ENCODE results near the gene RABEP1.

Gene RABEP1

DNA sequence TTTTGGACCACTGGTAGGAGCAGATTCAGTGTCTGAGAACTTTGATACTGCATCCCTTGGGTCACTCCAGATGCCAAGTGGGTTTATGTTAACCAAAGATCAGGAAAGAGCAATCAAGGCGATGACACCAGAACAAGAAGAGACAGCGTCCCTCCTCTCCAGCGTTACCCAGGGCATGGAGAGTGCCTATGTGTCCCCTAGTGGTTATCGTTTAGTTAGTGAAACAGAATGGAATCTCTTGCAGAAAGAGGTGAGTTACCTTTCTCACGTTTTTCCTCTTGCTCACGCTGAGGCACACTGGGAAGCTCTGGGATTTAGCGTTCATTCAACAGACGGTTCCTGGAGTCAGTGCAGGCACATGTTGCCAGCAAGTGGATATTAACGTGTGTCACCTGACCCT, 79.3 kb downstream of the RABEP1 start:
- H3K9me3 Mint-ChIP-seq = no peaks in the 10 kb centered on the region
- CTCF ChIA-PET = no interaction called here
- H3K4me3 Mint-ChIP-seq = no peak overlapping the region
- peaks cover 31% of the 10 kb centered on the region for H3K36me3 Mint-ChIP-seq
- no peaks in the 10 kb centered on the region for H3K27me3 Mint-ChIP-seq
- no peak overlapping the region for H3K27ac Mint-ChIP-seq
- H3K4me1 Mint-ChIP-seq = no peaks in the 10 kb centered on the region
- DNase-seq = no peak

GRCh38 chr17:5362162-5362811, 80.2 kb downstream of the RABEP1 start:
- H3K36me3 Mint-ChIP-seq = peaks cover 31% of the 10 kb centered on the region
- no peak overlapping the region for H3K27ac Mint-ChIP-seq
- no peaks in the 10 kb centered on the region for H3K4me1 Mint-ChIP-seq
- no peaks in the 10 kb centered on the region for H3K27me3 Mint-ChIP-seq
- no peaks in the 10 kb centered on the region for H3K9me3 Mint-ChIP-seq
- no peak for DNase-seq
- no peak overlapping the region for H3K4me3 Mint-ChIP-seq
- CTCF ChIA-PET = interaction anchor here (0.6 to 0.8 kb wide), 3 partner anchors 26 to 120 kb away, joined by 3 to 4 read pairs (median 3); no protein-coding TSS in a partner anchor

DNA sequence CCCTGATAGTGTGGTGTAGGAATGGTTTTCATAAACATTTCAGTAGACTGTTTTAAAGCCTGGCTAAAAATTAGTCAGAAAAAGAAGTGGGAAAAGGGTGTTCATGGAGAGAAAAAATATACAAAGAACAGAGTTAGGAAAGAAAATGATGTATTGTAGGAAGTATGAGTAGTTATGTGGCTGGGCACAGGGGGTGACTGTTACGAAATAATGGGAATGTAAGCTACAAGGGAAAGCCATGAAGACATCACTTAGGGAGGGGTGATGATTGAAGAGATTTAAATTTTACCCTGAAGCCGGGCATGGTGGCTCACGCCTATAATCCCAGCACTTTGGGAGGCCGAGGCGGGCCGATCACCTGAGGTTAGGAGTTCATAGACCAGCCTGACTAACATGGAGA, 82.1 kb downstream of the RABEP1 start:
- H3K9me3 Mint-ChIP-seq = no peaks in the 10 kb centered on the region
- peaks cover 36% of the 10 kb centered on the region for H3K36me3 Mint-ChIP-seq
- DNase-seq = no peak
- CTCF ChIA-PET = no interaction called here
- no peak overlapping the region for H3K4me3 Mint-ChIP-seq
- H3K4me1 Mint-ChIP-seq = no peaks in the 10 kb centered on the region
- no peak overlapping the region for H3K27ac Mint-ChIP-seq
- H3K27me3 Mint-ChIP-seq = no peaks in the 10 kb centered on the region

GRCh38 chr17:5364696-5365095, 82.6 kb downstream of the RABEP1 start:
- no peak for DNase-seq
- Mint-ChIP-seq H3K9me3 (no peaks in the 10 kb centered on the region), H3K27ac (no peak overlapping the region), H3K4me3 (no peak overlapping the region), H3K4me1 (no peaks in the 10 kb centered on the region), H3K27me3 (no peaks in the 10 kb centered on the region), H3K36me3 (peaks cover 36% of the 10 kb centered on the region)
- CTCF ChIA-PET = no interaction called here

GRCh38 chr17:5365831-5366230, 83.7 kb downstream of the RABEP1 start:
- H3K27me3 Mint-ChIP-seq = no peaks in the 10 kb centered on the region
- H3K36me3 Mint-ChIP-seq = peaks cover 36% of the 10 kb centered on the region
- H3K4me3 Mint-ChIP-seq = no peak overlapping the region
- no peaks in the 10 kb centered on the region for H3K4me1 Mint-ChIP-seq
- CTCF ChIA-PET = no interaction called here
- no peak for DNase-seq
- no peaks in the 10 kb centered on the region for H3K9me3 Mint-ChIP-seq
- no peak overlapping the region for H3K27ac Mint-ChIP-seq

DNA sequence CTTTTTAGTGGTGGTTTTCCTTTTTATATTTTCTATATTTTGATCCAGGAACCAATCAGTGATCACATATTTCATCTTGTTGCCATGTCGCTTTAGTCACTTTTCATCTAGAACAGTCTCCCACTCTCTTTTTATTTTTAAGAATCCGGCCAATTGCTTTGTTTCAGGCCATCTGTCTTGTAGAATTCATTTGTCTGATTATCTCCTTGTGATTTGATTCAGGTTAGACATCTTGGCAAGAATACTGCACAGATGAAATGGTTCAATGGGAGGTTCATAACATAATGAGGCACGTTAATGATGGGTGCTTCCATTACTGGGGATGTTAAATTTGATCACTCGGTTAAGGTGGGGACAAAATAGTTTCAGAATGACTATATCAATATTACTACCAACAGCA, 88.3 kb downstream of the RABEP1 start:
- Mint-ChIP-seq H3K36me3 (peaks cover 34% of the 10 kb centered on the region), H3K4me1 (no peaks in the 10 kb centered on the region), H3K9me3 (no peaks in the 10 kb centered on the region), H3K4me3 (no peak overlapping the region), H3K27ac (no peak overlapping the region), H3K27me3 (no peaks in the 10 kb centered on the region)
- no peak for DNase-seq
- CTCF ChIA-PET = no interaction called here

GRCh38 chr17:5373112-5373511, 91.0 kb downstream of the RABEP1 start:
- Mint-ChIP-seq H3K36me3 (peaks cover 40% of the 10 kb centered on the region), H3K27me3 (no peaks in the 10 kb centered on the region)
- CTCF ChIA-PET = no interaction called here

GRCh38 chr17:5378566-5379207, 96.6 kb downstream of the RABEP1 start:
- no peaks in the 10 kb centered on the region for H3K9me3 Mint-ChIP-seq
- no peaks in the 10 kb centered on the region for H3K27me3 Mint-ChIP-seq
- H3K4me3 Mint-ChIP-seq = no peak overlapping the region
- H3K36me3 Mint-ChIP-seq = peaks cover 65% of the 10 kb centered on the region
- CTCF ChIA-PET = no interaction called here
- no peaks in the 10 kb centered on the region for H3K4me1 Mint-ChIP-seq
- DNase-seq = no peak
- peak overlapping the region; percentile 26 for H3K27ac Mint-ChIP-seq

More at GRCh38 chr17:5373112-5373511, 91.0 kb downstream of the RABEP1 start:
- no peak for DNase-seq
- Mint-ChIP-seq H3K4me1 (no peaks in the 10 kb centered on the region), H3K4me3 (no peak overlapping the region), H3K9me3 (no peaks in the 10 kb centered on the region), H3K27ac (no peak overlapping the region)

- Mint-ChIP-seq H3K9me3 (no peaks in the 10 kb centered on the region), H3K4me1 (no peaks in the 10 kb centered on the region), H3K27ac (no peak overlapping the region), H3K27me3 (no peaks in the 10 kb centered on the region), H3K4me3 (no peak overlapping the region), H3K36me3 (peaks cover 68% of the 10 kb centered on the region)
- CTCF ChIA-PET = no interaction called here
- no peak for DNase-seq
Measured at GRCh38 chr17:5379351-5380107, 97.4 kb downstream of the RABEP1 start.

DNA sequence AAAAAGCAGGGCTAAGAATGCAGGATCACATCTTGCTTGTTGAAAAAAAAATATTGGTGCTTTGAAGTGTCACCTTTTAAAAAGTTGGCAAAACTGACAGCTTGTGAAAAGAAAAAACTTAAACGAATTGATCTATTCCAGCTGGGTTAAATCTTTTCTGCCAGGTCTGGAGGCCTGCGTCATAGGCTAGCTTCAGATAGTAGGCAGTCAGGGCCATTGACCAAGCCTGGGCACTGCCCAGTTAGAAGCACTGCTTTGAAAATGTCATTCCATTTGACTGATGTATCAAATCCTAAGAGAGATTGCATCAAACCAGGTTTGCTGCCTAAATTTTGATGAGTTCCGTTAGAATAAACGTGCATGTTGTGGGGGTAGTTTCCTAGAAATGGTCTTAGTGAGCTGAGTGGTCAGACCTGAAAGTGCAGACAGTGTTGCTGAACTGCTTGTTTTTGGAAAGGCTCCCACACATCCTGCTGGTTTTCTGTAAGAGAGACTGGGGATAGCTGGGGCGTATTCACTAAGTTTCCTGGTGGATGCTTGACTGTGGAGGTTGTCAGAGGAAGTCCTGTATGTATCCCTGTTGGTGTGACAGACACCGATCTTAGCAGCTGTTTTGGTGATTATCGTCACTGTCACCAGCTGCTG, 98.5 kb downstream of the RABEP1 start:
- no peak overlapping the region for H3K4me3 Mint-ChIP-seq
- H3K36me3 Mint-ChIP-seq = peaks cover 71% of the 10 kb centered on the region
- no peaks in the 10 kb centered on the region for H3K27me3 Mint-ChIP-seq
- CTCF ChIA-PET = interaction anchor here (0.5 to 1.3 kb wide), 2 partner anchors 58 to 81 kb away, joined by 3 to 4 read pairs; partner anchors contain the start of gene C1QBP
- no peak for DNase-seq
- H3K9me3 Mint-ChIP-seq = no peaks in the 10 kb centered on the region
- H3K27ac Mint-ChIP-seq = no peak overlapping the region
- H3K4me1 Mint-ChIP-seq = no peaks in the 10 kb centered on the region

DNA sequence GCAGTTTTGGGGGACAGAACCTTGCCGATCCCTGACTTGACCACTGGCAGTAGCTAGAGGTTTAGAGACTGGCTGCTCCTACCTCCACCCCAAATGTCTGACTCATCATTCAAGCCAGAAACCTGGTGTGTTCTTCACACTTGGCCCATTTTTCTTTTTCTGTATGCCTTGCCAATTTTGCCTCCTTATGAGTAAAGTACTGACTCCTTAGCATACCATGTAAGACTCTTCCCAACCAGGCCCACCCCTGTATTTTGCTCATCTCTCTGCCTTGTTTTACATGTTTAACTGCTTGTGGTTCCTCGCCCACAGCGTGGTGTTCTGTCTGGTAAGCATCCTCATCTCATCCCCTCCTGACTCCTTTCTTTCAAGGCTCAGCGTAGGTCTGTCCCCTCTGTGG, 99.5 kb downstream of the RABEP1 start:
- Mint-ChIP-seq H3K4me3 (no peak overlapping the region), H3K27me3 (no peaks in the 10 kb centered on the region), H3K27ac (peak overlapping the region; percentile 0), H3K36me3 (peaks cover 74% of the 10 kb centered on the region), H3K9me3 (no peaks in the 10 kb centered on the region), H3K4me1 (no peaks in the 10 kb centered on the region)
- no peak for DNase-seq
- CTCF ChIA-PET = interaction anchor here (0.5 to 0.6 kb wide), 2 partner anchors 9 to 82 kb away, joined by 3 read pairs; no protein-coding TSS in a partner anchor

- peaks cover 8% of the 10 kb centered on the region for H3K4me1 Mint-ChIP-seq
- H3K27me3 Mint-ChIP-seq = no peaks in the 10 kb centered on the region
- peaks cover 67% of the 10 kb centered on the region for H3K36me3 Mint-ChIP-seq
- CTCF ChIA-PET = interaction anchor here (2.0 kb wide), 1 partner anchor 48 kb away, joined by 7 read pairs; the partner anchor contains the start of gene C1QBP
- H3K9me3 Mint-ChIP-seq = no peaks in the 10 kb centered on the region
- H3K4me3 Mint-ChIP-seq = no peak overlapping the region
- no peak overlapping the region for H3K27ac Mint-ChIP-seq
- DNase-seq = no peak
Measured at GRCh38 chr17:5391678-5392077, 109.6 kb downstream of the RABEP1 start.

DNA sequence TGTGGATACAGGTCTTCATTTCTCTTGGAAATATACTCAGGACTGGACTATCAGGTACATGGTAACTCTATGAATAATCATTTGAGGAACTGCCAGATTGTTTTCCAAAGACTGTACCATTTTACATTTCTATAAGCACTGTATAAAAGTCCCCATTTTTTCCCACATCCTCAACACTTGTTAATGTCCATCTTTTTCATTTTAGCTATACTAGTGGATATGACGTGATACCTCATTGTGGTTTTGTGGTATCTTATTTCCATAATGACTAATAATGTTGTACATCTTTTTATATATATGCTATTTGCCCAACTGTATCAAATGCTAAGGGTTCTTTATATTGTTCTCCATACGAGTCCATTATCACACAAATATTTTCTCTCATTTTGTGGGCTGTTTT, 114.5 kb downstream of the RABEP1 start:
- Mint-ChIP-seq H3K36me3 (peaks cover 59% of the 10 kb centered on the region), H3K9me3 (no peaks in the 10 kb centered on the region), H3K4me1 (no peaks in the 10 kb centered on the region), H3K27ac (no peak overlapping the region), H3K27me3 (no peaks in the 10 kb centered on the region), H3K4me3 (no peak overlapping the region)
- CTCF ChIA-PET = no interaction called here
- no peak for DNase-seq

- H3K27ac Mint-ChIP-seq = no peak overlapping the region
- CTCF ChIA-PET = no interaction called here
- no peak overlapping the region for H3K4me3 Mint-ChIP-seq
- DNase-seq = no peak
- H3K27me3 Mint-ChIP-seq = no peaks in the 10 kb centered on the region
- H3K4me1 Mint-ChIP-seq = no peaks in the 10 kb centered on the region
- H3K9me3 Mint-ChIP-seq = no peaks in the 10 kb centered on the region
- H3K36me3 Mint-ChIP-seq = peaks cover 54% of the 10 kb centered on the region
Measured at GRCh38 chr17:5399767-5400166, 117.7 kb downstream of the RABEP1 start.

Data from activated naive CD4-positive, alpha-beta T cell treated with anti-CD3 and anti-CD28 coated beads, Interleukin-2, amount 10 ng/mL, durations not matched to agents 7 days and 5 days (primary cell).